Thoracic aorta endothelial cell (primary cell): ENCODE results near the gene TYMP. TPM values are rescaled to one million over a fixed set of nuclear protein-coding genes. Genes with fewer than 3 reads are reported as not detected.

Experiments
- total RNA-seq: library from RNA; depleted of rRNA; stranded (reverse); fragments of >200 nt; gene quantifications from 2 replicates; pipeline ENCODE4 v1.2.3, GENCODE V29; 2012

The TYMP gene, protein sequence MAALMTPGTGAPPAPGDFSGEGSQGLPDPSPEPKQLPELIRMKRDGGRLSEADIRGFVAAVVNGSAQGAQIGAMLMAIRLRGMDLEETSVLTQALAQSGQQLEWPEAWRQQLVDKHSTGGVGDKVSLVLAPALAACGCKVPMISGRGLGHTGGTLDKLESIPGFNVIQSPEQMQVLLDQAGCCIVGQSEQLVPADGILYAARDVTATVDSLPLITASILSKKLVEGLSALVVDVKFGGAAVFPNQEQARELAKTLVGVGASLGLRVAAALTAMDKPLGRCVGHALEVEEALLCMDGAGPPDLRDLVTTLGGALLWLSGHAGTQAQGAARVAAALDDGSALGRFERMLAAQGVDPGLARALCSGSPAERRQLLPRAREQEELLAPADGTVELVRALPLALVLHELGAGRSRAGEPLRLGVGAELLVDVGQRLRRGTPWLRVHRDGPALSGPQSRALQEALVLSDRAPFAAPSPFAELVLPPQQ
- total RNA-seq: 4.4 and 6.0 TPM in 2 replicates

DNA sequence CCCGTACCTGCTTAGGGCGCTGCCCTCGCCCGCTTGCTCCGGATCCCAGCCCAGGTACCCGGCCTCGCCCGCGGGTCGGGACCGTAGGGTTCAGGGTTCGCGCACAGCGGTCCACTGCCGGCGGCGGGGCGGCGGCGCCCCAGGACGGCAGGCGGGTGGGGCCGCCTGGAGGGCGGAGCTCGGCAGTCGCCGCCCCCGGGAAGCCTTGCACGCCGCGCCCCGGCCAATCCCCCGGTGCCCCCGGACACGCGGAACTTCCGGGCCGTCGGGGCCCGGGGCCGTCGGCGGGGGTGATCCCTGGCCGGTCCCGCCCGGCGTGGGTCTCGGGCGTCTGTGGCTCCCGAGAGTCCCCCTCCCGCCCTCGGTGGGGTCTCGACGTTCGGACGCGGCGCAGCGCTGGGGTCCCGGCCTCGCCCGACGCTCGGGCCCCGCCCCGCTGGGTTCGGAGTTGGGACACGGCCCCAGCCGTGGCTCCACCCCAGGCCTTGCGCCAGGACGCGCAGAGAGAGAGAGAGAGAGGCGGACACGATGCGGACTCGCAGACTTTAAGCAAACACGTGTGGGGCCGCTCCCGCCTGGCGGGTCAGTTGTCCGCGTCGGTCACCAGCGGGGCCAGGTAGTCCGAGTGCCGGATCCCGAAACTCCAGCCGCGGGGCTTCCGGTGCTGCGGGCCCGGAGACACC is at the start of gene TYMP:
Gene TYMP, minus strand, starts transcription at position 116 of the 683 bp plus-strand sequence. CDS start 303 bp downstream, outside the sequence.

DNA sequence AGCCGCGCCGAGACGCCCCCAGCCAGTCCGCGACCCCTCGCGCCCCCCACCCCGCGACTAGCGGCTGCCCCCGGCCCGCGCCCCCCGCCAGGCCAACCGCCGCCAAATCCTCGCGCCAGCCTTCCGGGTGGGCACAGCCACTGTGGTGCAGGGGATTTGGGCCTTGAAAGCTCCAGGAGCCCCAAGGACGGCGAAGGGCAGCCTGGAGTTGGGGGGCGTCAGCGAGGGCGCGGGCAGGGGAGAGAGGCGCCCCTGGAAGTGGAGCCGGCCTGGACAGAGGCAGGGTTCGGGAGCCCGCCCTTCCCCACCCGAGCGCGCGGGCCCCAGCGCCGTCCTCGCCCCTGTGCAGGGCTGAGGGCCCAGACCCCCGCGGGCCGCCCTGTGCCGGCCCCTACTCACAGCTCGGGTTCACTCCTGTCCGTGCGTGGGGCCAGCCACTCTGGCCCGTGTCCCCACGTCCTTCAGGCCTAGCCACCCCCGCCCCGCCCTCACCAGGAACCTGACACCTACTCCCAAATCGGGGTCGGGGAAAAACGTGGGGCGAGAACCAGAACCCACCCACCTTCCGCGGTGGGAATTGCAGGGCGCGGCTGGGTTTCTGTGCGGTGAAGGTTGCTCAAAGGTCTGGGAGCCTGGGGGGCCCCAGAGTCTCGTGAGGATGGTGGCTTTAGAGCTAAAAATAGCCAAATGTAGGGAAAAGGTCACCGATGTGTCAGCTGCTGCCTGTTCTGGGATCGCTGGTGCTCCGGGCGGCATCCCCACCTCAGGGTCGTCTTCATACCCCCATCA is 48.4 kb upstream of the TYMP start, which contains the start of gene CPT1B:
Gene CPT1B, minus strand, starts transcription at position 441 of the 789 bp plus-strand sequence. CDS start 512 bp downstream, outside the sequence.

DNA sequence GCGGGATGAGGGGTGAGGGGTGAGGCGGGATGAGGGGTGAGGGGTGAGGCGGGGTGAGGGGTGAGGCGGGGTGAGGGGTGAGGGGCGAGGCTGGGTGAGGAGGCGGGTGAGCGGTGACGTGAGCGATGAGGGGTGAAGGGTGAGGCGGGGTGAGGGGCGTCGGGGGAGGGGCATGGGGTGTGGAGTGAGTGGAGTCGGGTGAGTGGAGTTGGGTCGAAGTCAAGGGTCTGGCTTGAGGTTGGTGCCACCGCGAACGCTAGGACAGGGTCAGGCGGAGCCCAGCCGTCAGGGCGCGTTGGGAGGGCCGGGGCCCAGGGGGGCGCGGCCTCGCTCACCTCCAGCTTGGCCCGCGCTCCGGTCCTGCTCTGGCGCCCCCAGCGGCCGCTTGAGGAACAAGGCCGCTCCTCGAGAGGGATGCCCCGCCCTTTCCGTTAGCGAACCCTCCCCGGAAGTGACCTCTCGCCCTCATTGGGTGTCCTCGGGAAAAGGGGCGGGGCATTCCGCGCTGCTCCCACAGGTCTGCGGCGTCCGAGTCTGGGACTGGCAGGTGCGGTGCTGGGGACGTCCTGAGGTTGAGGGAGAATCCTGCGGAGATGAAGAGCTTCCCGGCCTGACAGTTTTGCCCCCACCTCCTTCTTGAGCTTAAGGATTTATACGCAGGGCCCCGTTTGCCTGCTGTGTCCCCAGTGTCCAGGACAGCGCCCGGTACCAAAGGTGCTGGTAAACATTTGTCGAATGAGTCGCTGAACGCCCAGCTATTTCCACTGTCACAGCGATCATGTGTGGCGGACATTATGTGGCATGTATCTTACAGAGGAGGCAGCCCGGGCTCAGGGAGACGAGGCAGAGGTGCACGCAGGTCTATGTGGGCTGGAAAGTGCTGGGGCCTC is 33.0 kb upstream of the TYMP start, which contains the start of gene SYCE3:
Gene SYCE3, minus strand, starts transcription at position 397 of the 890 bp plus-strand sequence. CDS start 6,514 bp downstream, outside the sequence.

DNA sequence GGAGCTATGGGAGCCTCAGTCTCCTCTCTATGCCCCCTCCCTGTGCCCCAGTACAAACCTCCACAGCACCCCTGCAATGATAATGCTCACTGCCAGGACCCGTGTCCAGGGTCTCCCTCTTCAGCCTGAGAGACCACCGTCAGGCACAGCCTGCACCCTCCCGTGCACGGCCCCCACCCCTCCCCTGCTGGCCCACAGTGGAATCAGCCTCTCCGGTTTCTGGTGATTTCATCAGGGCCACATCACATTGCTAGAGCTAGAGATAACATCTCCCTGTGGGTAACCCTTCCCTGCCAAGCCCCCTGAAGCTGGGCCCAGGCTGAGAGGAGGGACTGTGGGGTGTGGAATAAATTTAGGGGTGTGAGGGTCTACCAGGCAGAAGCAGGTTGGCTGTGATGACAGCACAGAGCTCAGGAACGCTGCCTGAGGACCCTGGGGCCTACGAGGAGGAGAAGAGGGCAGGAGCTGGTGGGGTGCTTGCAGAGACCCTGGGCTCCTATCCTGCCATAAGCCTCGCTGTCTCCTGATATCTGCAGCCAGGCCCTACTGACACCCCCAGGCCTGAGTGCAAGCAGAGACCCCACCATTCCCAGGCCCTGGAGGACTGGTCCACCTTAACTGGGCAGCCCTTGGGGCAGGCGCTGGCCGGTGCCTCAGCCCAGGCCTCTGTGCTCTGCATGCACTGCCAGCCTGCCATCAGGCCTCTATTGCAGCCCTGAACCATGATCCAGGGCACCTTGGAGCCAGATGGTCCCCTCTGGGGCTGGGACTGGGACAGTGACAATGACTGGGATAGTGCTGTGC is 15.9 kb upstream of the TYMP start, which contains the start of gene KLHDC7B:
Gene KLHDC7B, plus strand, starts transcription at position 378 of the 804 bp plus-strand sequence. Its CDS starts 345 bp downstream, at position 723.

DNA sequence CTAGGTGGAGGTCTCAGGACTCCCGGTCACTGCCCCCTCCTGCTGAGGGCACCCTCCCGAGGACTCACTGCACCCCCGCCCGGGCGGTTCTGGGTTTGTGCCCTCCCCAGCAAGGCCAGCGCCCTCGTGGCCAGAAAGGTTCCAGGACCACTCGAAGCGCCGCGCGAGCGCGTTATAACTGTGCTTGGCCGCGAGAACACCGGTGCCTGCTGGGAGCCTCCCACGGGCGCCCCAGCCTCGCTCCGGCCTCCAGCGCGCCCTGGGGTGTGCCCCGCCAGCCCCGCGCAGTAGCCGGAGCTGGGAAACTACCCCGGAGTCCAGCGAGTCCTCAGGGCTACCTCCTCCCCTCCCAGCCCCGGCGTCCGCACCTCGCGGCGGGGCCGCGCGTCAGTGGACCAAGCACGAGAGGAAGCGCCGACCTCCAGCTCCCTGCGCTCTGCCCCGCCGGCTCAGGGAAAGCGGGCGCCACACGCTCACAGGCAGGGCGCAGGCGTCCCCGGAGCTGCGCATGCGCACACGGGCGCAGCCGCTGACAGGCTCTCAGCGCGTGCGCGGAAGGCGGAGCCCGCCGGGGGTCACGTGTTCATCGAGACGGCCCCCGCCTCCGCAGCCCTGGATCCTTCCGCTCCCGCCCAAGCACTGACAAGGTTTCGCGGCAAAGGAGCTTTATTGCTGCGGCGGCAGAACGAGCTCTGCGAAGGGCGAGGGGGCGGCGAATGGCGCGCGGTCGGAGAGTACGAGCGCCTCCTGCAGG is 4.5 kb downstream of the TYMP start, which contains the start of gene SCO2:
Gene SCO2, minus strand, starts transcription at position 495 of the 754 bp plus-strand sequence. CDS start 1,187 bp downstream, outside the sequence.

DNA sequence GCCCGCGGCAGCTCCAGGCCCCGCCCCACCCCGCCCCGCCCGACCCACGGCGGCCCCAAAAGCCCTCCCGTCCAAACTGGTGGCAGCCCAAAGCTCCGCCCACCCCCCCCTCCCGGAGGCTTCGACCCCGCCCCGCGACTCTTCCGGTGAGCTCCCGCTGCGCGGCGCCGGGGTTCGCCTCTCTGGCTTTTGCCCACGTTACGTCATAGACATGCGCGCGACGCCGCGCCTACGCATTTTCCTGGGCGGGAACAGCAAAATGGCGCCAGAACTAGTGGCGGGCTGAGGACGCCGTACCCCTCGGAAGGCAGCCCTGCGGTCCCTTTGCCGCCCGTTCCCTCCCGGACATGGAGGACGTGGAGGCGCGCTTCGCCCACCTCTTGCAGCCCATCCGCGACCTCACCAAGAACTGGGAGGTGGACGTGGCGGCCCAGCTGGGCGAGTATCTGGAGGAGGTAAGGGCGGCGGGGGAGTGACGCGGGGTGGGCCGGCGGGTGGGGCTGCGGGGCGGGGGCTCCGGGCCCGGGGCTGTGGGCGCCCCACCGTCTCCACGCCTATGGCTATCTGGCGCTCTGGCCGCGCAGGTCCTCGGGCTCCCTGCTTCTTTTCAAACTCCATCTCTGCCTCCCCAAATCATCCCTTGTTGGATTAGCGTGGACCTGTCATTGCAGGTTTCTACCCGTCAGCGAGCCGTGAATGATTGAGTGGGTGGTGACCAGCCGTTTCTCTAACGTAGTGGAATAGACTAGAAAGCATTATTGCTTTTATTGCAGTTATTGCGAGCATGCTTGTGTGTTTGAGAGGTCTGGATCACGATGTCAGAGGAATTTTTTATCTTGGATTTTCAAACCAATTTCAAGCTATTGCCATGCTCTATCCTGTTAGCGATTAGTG is 21.6 kb downstream of the TYMP start, which contains the start of gene NCAPH2:
Gene NCAPH2, plus strand, starts transcription at position 234 of the 894 bp plus-strand sequence. Its CDS starts 114 bp downstream, at position 348.

DNA sequence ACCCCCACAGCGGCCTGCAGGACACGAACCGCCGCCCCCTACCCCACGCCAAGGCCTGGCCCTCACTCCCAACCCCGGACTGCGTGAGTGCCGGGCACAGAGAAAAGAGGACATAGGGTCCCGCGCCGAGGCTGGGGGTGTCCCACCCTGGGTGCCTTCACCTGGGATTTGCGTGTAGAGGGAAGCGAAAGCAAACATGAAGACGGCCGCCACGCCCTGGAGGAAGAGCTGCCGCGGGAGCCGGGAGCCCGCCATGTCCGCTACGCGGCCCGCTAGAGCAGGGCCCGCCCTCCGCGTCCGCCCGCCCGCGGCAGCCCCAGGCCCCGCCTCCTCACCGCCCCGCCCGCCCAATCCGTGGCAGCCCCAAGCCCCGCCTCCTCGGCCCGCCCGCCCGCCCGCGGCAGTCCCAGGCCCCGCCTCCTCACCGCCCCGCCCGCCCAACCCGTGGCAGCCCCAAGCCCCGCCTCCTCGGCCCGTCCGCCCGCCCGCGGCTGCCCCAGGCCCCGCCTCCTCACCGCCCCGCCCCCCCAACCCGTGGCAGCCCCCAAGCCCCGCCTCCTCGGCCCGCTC is 22.3 kb downstream of the TYMP start, which contains the start of gene LMF2:
Gene LMF2, minus strand, starts transcription at position 282 of the 570 bp plus-strand sequence. Its CDS starts 27 bp downstream, at position 255.

DNA sequence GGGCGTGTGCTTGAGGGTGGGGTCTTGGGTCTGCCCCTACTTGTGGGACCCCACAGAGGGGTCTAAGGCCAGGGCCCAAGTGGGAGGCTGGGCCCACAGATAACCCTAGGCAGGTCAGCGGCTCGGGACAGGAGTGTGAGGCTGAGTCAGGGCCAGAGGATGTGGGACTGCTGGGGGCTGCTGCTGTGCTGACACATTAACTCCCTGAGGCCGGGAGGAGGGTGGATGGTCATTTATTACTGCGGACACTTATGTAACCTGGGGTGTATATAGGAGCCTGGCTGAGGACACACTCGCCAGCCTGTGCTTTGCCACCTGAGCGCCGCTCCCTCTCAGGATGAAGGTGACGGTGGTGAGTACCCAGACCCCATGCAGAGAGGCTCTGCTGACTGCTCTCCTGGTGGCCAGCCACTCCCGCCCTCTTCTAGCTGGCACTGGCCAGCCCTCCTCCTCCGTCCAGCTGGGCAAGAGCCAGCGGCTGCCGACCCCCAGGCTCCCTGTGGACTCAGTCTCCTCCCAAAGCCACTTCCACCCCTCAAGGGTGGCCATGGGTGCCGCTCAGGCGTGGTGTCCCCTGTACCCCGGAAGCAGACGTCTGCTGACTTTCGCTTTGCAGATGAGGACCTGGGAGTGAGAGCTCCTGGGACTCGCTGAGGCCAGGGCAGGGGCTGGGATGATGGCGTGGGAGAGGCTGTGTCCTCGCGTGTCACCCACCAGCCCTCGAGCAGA is 43.1 kb downstream of the TYMP start, which contains the start of gene MIOX:
Gene MIOX, plus strand, starts transcription at position 299 of the 729 bp plus-strand sequence. Its CDS starts 39 bp downstream, at position 338.

DNA sequence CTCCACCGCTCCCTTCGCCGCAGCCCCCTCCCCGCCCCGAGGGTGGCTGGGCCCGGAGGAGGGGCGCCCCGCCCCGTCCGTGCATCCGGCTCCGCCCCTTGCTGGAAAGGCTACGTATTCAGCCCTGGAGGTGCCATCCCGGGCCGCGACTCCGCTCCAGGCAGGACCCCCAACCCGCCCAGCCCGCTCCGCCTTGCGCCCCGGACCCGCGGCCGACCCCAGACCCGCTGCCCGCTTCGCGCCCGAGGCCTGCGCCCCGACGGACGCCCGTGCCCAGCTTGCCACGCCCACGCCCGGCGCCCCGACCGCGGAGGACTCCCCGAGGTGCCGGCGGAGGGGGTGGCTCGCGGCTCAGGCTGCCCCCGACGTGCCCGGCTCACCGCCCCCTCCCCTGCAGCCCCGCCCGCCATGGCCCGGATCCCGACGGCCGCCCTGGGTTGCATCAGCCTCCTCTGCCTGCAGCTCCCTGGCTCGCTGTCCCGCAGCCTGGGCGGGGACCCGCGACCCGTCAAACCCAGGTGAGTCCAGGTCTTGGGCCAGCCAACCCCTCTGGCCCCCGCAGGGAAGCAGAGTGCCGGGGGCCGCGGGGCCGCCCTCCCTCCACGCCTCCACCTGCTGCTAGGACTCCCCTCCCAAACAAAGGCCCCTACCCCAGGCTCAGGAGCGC is 48.2 kb downstream of the TYMP start, which contains the start of gene ADM2:
Gene ADM2, plus strand, starts transcription at position 104 of the 667 bp plus-strand sequence. Its CDS starts 305 bp downstream, at position 409.

Other genes starting within 250 kb of the TYMP start
- 64.2 and 73.9 TPM in 2 replicates for gene PLXNB2, start 222.4 kb downstream of the TYMP start, total RNA-seq
- 1.1 and 1.7 TPM in 2 replicates for gene DENND6B, start 203.0 kb downstream of the TYMP start, total RNA-seq
- 47.9 and 48.7 TPM in 2 replicates for gene PPP6R2, start 186.7 kb downstream of the TYMP start, total RNA-seq
- gene SBF1, start 55.0 kb downstream of the TYMP start, total RNA-seq: 47.6 and 55.6 TPM in 2 replicates
- gene ADM2, start 48.5 kb downstream of the TYMP start, total RNA-seq: 0.36 and 0.40 TPM in 2 replicates
- not detected in 2 replicates for gene MIOX, start 43.2 kb downstream of the TYMP start, total RNA-seq
- gene LMF2, start 22.3 kb downstream of the TYMP start, total RNA-seq: 31.5 and 40.1 TPM in 2 replicates
- 33.2 and 40.8 TPM in 2 replicates for gene NCAPH2, start 21.8 kb downstream of the TYMP start, total RNA-seq
- gene SCO2, start 4.4 kb downstream of the TYMP start, total RNA-seq: 2.0 and 2.4 TPM in 2 replicates
- gene KLHDC7B, start 15.9 kb upstream of the TYMP start, total RNA-seq: not detected in 2 replicates
- gene SYCE3, start 32.9 kb upstream of the TYMP start, total RNA-seq: not detected in 2 replicates
- gene CPT1B, start 48.4 kb upstream of the TYMP start, total RNA-seq: 1.6 and 2.1 TPM in 2 replicates
- gene CHKB, start 52.8 kb upstream of the TYMP start, total RNA-seq: 21.1 and 30.4 TPM in 2 replicates
- 0.13 and 0.14 TPM in 2 replicates for gene MAPK8IP2, start 70.8 kb upstream of the TYMP start, total RNA-seq
- gene ARSA, start 98.1 kb upstream of the TYMP start, total RNA-seq: 14.8 and 18.7 TPM in 2 replicates
- gene SHANK3, start 142.8 kb upstream of the TYMP start, total RNA-seq: 36.4 and 54.3 TPM in 2 replicates
- 0.80 and 0.93 TPM in 2 replicates for gene ACR, start 208.2 kb upstream of the TYMP start, total RNA-seq